ENCODE data around the gene PON3.

Gene PON3

DNA sequence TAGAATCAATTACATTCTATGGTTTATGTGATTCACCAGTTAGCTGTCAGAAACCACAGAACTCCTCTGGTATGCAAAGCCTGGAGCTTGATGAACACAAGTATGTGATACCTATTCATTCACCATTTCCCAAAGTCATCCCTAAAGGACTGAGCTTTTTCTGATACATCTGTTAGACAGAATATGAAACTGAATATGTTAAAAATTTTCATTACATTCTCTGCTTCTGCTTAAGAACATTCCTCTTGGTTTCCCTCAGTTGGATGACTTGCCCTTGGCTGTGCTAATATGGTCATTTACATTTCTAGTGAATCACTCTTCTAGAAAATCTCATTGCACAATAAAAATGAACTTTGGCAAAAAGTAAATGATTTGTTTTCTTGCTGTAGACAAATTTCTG is 61.1 kb downstream of the PON3 start:
- DNase-seq, result no peak

DNA sequence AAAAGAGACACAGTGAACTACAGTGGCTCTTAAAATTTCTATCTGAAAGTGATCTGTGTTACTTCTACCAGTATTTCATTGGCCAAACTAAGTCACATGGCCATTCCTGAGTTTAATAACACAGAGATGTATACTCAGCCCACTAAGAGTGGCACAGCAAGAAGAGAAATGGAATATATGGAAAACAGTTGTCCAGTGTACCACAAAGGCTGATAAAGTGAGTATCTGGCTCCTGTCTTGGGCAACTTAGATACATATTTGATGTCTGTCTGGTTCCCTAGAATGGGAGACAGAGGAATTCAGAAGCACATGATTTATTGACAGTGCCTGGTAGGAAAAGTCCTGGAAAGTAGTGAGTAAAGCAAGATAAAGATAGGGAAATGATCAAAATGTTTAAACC is 61.7 kb downstream of the PON3 start:
- DNase-seq, result no peak

DNA sequence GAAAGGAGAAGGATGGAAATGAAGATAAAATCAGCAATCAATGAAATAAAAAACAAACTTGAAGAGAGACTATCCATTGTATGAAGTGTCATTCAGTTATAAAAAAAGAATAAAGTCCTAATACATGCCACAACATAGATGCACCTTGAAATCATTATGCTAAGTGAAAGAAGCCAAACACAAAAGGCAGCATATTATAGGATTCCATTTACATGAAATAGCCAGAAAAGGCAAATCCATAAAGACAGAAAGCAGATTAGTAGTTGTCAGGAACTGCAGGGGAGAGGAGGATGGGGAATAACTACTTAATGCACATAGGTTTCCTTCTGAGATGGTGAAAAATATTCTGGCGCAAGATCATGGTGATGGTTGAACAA is 65.2 kb downstream of the PON3 start:
- DNase-seq, result no peak

DNA sequence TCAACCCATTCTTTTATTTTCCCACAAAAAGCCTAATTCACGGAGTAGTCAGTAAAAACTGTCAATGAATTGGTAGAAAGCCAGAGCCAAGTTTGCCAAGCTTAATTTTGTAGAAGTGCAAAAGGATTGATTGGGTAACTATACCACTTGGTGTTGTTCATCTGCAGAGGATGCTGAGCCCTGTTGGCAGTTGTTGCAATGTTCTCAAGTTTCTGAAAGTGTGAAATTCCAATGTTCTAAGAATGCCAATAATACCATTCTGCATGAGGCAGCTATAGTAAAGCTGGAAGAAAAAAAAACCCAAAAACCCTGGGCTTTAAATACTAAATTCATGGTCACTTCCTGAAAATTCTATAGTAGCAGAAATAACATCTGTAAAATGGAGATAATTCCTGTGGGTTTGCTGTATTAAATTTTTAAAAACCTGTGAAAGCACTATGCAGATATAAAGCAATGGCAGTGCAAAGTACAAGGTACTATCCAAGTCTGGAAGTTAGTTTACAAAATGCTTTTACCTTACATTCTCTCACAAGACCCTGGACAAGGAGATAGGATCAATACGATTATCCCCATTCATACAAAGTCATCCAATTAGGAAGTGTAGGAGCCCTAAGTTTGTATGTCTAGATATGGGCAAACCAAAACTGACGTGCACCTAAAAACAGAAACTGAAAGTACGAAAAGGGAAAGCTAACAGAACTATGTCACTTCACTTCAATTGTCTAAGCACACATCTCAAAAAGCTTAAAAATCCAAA is 65.8 kb downstream of the PON3 start:
- DNase-seq, result no peak

DNA sequence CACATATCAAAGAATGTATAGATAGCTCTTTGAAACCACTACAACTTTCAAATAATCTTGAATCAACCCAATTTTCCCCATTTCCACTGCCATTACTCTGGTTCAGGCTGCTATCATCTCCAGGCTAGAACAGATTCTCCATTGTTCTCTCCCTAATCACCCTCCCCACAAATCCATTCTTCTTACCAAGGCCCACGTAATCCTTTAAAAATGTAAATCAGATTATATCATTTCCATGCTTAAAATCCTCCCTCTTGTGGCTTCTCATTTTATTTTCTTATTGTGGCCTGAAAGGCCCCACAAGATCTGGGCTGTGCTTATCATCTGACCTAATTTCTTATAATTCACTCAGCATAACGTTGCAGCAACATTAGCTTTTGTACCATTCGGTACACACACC is 68.8 kb downstream of the PON3 start:
- DNase-seq, result no peak

DNA sequence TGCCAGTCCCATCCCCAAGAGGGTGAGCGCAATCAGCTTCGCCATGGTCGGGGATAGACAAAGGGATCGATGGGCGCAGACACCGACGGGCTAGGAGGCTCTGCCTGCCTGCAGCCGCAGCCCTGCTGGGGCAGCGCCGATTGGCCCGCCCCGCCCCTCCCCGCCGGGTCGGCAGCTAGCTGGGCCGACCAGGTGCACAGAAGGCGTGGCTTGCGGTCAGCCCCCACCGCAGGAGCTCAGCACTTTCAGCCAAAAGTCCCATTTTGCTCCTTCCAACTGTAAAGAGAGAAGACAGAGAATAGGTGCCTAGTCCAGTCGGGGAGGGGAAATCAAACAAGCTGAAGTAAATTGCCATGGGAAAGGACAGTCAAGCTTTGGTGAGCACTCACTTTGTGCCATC is 71.7 kb downstream of the PON3 start, which contains the start of gene PON1:
Gene PON1, minus strand, starts transcription at position 102 of the 400 bp plus-strand sequence. Its CDS starts 57 bp downstream, at position 45.
- no peak for DNase-seq

DNA sequence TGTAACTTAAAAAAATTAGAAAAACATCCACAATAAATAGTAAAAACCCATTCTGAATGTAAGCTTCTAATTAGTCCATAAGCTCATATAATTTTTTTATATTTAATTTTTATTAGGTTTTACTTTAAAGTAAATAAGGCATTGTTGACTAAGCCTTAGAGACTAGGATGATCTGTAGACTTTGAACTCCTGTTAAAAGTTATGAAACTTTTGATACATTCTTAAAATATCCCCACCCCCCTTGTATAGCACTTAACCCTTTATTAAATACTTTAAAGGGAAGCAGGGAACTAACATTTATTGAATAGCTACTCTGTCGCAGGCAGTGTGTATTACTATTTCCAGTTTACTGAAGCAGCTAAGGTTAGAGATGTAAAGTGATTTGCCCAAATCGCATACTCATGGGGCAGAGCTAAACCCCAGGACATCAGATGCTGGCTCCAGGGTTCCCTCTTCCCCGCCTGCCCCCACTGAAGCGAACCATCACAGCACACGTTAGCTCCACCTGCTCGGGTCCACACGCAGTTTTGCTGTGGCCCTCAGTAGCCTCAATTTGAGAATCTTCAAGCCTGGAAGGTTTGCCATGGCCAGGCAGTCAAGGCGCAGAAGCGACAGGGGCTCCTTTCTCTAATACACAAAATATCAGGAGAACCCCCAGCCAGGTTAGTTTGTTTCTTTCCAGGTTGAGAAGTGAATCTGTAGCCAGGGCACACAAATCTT is 72.6 kb downstream of the PON3 start:
- no peak for DNase-seq

DNA sequence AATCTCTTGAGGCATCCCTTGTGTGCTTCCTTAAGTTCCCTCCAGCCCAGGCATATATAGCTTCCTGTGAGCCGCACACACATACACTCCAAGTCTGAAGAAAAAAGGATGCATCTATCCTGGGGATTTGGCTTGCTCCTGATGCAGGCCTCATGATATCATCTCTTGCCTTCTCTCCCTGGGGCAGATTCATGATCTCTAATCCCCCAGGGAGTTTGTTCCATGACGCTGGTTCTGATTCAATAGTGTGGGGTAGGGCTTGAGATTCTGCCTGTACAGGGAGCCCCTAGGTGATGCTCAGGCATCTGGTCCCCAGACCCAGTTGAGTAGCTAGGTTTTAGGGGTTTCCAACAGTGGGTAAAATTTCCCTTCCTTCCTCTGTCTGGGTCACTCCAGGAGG is 73.3 kb downstream of the PON3 start:
- no peak for DNase-seq

DNA sequence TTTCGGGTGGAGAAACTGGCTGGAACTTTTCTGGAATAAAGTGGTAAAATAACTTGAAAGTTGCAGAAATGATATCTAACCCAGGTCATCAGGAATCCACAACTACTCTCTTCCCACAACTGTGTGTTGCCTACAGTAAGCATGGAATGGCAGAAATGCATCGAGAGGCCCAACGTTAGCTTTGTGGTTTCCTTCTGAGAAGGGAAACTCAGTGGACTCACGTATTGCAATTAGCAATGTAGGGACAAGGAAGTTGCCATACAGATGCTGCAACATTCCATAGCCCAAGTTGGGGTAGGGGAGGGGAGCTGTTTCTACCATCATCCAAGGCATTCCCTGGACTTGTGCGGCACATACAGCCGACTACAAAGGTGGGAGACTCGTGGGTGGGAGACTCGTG is 73.8 kb downstream of the PON3 start:
- DNase-seq, result no peak

DNA sequence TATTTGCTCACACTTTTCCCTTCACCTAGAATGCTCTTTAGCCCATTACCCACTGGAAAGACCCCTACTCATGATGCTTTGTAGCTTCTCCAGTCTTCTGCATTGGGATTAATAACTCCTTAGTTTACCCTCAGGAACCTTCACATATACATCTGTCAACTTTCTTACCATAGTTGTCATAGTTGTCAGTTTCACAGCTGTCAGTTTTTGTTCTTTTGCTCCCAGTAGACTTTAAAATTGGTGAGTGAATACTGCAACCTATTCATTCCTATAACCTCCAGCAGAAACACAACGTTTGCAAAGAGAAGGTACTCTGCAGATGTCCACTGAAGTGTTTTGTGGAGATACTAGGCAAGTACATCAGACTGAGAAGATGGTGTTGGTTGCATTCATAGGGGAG is 74.5 kb downstream of the PON3 start:
- no peak for DNase-seq

DNA sequence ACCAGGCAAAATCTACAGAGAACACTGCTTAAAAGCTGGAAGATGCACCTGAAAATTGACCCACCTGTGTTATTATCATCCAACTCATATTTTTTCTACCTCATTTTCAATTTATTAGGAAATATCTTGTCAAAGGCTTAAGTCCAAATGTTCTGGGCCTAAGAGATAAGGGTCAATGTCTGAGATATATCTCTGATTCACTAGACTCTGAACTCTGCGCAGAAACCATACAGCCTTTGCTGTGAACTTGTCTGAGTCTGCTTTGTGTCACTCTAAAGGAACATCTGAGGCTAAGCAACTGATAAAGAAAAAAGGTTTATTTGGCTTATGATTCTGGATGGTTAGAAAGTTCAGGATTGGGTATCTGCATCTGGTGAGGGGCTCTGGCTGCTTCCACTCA is 75.5 kb downstream of the PON3 start:
- no peak for DNase-seq

DNA sequence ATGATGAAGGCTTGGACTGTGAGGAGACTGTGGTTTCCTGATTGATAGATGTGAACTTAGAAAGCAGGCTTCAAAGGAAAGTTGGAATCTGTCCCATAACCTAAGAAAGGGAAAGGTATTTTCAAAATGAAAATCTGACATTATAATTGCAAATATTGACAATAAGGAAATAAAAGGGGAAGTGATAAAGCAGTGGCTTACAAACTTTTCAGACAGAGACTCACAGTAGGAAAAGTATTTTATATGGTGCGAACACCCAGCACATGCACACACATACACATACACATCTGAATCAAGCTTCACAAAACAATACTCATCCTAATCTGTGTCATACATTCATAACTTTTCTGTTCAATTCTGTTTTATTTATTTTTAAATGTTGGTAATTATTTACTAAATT is 76.6 kb downstream of the PON3 start:
- DNase-seq, result no peak

DNA sequence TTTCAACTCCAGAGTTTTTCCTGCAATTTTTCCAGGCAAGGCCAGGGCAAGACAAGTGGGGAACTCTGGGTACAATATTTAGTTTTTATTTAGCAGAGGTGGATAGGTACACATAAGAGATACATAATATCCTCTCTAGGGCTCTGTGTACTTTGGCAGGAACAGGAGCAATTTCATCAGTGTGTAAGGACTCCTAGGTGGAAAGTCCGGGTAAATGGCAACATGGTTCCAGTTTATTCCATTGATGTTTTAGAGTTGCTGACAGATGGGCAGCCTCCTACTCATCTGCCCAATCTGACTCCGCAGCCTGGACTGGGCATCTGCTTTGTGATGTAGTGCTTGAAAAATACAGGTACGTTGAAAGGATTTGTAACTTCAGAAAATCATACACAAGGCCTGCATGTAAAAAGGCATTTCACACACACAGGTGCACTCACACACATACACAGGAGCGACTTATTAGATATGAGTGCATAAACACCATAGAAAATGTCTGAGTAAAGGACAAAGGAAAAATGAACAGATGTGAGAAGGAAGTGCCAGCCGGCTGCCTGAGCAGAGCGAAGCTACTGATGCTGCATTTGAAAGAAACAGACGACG is 77.6 kb downstream of the PON3 start:
- DNase-seq, result no peak

DNA sequence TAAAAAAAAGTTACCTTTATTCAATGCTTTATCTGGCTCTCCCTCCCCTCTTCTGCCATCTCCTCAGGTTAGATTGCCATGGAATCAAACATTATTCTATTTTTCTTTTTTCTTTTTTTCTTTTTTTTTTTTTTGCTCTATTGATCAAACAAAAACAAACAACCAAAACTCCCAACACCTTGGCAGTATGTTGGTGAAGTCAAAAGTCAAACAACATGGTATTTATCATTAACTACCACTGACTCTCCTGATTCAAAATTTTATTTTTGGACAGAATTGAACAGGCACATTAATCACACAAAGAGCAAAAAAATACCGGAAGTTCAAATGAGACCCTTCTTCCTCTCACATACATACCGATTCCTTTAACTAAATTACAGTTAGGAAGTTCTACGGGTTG is 78.2 kb downstream of the PON3 start:
- no peak for DNase-seq

DNA sequence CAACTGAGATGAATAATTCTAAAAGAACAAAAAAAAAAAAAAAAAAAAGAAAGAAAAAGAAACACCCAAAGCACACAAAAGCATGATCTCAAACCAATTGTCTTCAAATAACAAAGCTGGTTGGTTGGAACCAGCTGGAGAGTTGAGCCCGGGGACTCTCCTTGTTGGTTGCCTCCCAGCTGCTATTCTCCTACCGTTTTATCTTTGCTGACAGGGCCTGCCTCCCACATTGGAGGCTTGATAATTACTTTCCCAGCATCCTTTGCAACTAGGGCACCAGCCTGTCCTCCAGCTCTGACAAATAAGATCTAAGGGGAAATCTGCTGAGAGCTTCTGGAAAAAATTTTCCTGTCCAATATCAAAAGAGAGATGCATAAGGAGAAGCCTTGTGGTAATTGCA is 78.6 kb downstream of the PON3 start:
- no peak for DNase-seq

DNA sequence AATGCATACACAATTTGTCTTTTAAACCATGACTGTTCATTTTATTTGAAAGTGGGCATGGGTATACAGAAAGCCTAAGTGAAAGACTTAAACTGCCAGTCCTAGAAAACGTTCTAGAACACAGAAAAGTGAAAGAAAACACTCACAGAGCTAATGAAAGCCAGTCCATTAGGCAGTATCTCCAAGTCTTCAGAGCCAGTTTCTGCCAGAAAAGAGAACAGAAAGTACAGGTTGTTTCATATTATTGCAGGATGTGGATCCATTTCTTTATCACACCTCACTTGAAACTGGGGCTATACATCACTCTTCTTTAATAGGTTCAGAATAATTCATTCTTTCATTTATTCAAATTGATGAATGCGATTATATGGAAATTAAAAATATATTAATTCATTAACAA is 79.6 kb downstream of the PON3 start:
- DNase-seq, result no peak

DNA sequence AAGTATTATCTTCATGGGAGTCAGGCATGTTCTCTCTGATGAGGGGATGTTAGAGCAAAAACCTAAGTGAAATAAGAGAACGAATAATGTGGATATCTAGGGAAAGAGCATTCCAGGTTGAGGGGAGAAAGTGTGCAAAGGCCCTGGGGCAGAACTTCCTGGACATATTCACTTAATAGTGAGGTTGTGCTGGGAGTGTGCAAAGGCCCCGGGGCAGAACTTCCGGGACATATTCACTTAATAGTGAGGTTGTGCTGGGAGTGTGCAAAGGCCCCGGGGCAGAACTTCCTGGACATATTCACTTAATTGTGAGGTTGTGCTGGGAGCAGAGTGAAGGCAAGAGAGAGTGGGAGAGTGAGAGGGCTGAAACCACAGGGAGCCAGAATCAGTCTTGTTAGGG is 83.6 kb downstream of the PON3 start:
- no peak for DNase-seq

DNA sequence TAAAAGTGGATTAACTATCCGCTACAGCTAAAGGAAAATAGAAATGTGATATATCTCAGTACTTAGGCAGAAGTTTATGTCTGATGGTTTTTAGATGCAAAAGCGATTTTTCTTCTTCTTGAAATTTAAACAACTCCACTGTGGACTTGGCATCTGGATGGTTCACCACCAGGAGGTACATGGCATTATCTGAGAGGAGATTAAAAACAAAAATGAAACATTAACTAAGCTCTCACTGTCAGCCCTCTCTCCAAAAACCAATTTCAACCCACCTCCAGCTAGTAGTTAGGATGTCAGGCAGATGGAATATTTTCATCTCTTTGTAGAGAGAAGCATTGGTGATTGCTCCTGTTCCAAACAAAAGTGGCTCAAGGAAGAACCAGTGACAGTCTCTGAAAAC is 84.8 kb downstream of the PON3 start:
- DNase-seq, result no peak

DNA sequence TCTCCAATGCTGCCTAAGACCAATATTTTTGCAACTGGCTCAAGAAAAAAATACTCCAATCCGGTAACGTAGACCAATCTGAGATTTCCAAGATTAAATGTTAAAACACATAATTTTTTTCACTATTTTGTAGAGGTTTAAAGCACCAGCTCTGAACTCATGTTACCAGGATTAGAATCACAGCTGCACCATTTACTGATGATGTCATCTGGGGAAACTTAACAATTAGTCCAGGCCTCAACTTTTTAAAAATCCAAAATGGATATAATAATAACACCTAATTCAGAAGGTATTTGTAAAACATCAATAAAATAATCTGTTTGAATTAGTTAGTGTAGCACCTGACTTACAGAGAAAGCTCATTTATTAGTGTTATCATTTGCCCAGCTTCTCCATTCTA is 86.2 kb downstream of the PON3 start:
- no peak for DNase-seq

All from activated T-cell treated with anti-CD3 and anti-CD28 coated beads, Interleukin-2, amount 50 U/mL, for 48 hours (primary cell).